Stimulated activated CD4-positive, alpha-beta T cell treated with anti-CD3 and anti-CD28 coated beads, Interleukin-1b, Interleukin-23, amount 100 ng/mL, for 24 hours (primary cell): ENCODE data around the gene SPART.
A peak's percentile ranks its signal among the peaks of the same experiment; 100 is the strongest.
"Not testable (repeated sequence)": the region's sequence is repeated elsewhere in the genome, so short reads cannot be mapped to it uniquely, and the experiment has no call there.

ENCODE experiments used
- DNase-seq, 4 experiments: peaks; one replicate each; pipeline ENCODE4 v3.0.0-alpha.2; 2020; ENCODE audit warnings: low read depth in 4 of 4, low spot score in 1 of 4

Gene SPART

DNA sequence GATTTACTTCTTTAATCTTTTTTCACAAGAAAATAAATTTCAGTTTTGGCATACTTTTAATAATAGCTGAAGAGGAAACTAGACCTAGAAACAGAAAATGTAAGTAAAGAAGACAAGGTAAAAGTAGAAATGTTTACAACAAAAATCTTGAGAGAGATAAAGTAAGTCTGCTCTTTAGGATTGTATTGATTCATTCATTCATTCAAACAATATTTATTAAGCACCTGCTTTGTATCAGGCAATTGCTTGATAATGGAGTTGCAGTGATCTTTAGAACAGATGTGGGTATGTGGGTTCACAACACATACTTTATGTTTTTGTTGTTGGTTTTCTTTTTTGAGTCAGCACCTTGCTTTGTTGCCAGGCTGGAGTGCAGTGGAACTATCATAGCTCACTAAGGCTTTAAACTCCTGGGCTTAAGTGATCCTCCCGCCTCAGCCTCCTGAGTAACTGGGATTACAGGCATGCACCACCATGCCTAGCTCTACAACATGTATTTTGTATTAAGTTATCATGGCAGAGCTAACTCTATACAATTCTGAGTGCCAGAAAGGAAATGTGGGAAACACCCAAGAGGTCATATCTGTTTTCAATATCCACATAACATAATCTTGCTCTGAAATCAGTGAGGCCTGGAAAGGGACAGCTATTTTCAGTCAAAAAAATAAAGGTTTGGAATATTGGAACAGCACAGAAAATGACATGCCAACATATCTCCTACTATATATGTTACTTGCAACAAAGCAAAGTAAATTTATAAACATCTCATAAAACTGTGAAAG, 8.8 kb upstream of the SPART start:
- DNase-seq, result no peak

DNA sequence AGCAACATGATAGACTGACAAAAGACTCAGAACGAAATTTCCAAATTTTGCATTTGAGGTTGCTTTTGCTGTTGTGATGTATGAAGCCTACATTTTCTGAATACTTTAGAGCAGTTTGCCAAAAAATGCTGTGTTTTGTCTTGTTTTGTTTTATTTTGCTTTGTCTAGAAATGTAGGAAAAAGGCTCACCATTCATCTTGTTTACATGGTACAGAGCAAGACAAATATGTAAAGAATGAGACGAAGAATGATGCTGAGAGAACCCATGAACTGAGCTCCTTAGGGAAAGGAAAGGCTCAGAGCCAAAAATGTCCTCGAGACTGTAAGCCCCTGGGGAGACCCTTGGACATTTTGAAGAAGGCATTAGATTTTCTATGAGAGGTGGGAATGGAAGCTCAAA, 6.8 kb upstream of the SPART start:
- DNase-seq, result no peak

GRCh38 chr13:36352350-36352749, 6.2 kb upstream of the SPART start:
- no peak for DNase-seq

DNA sequence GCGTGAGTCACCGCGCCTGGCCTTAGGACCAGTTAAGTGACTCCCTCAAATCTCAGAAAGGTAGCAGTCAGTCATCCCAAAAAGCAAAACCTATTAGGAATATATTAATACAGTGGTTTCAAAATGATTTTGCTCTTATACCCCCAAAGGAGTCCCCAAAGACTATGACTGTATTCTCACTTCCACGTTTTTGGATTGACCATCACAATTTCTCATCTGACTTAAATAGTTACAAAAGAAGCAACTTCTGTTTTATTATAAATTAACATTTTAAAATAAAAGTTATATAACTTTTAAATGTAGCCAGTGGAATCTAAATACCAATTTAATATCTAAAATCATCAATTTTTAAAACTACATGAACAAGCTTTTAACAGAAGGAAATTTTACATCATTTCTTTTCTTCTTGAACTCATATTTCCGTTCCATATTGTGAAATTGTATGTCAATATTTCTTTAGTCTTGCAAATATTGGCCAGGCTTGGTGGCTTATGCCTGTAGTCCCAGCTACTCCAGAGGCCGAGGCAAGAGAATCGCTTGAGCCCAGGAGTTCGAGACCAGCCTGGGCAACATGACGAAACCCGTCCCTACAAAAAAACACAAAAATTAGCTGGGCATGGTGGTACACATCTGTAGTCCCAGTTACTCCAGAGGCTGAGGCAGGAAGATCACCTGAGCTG, 1.5 kb upstream of the SPART start:
- no peak for DNase-seq

GRCh38 chr13:36345438-36346221, 564 bp downstream of the SPART start:
- peak in 3 of 4 experiments; percentile 1 to 17 (median 10) for DNase-seq

DNA sequence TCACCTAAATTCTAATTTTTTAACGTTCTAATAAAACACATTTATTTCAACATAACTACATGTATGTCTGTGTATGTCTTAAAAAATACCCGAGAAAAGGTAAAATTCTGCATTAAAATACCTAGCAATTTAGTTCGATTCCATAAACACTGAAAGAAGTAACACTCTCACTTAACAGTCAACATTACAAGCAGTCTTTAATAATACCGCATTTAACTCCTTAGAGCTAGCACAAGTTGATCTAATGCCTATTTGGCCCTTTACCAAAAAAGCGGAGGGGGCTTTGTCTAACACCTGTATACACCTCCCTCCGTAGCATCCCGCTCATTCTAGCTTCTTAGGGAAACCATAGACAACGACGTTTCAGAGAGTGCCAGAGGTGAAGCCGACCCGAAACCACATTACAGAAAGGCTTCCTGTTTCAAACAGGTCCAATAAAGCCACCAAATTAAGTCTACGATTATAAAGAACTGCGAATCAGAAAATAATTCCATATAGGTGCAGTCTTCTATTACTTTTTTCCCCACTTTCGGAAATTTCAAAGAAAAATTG, 1.2 kb downstream of the SPART start:
- DNase-seq, result no peak

DNA sequence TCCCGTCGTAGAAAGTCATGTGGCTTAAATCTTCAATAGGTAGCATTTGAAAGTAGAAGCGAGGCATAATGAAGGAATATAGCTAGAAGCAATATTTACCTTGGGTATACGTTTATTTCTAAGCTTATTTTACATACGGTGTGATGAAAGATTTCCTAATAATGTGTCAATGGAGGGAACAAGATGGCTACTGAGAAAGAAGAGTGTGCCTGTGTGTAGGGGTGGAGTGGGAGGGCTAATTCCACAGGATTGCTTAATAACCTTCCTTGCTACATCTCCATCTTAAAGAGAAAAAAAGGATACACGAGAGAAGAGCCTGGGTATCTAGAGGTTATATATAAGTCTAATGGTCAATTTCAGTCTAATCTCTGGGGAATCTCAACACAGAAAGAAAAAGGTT, 2.0 kb downstream of the SPART start:
- DNase-seq, result no peak

DNA sequence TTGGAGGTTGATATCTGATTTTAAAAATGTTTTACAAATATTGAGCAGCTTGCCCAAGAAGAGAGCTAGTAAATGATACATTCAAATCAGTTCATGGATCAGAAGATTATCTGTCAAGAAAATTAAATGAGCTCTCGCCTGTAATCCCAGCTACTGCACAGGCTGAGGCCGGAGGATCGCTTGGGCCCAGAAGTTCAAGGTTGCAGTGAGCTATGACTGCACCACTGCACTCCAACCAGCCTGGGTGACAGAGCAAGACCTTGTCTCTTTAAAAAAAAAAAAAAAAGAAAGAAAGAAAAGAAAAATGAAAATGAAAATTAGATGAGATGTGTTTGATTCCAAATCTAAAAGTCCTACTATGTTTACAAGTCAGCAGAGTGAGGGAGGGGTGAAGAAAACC, 2.4 kb downstream of the SPART start:
- no peak for DNase-seq

DNA sequence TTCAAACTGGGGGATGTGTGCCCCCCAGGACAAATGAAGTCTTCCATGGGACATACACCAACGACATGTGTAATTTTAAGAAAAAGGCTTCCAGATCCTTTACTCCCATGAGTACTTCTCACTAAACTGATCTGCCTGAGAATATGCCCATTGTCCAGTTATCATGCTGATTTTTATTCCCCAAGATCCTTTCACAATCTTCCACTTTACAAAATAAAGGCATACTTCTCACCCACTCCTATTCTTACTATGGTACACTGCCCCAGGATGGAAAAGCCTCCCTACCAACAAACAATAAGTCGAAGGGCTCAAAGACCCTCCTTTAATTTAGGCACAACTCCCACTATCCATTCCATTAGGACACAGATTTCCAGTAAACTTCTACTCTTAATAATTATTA, 3.5 kb downstream of the SPART start:
- DNase-seq, result no peak

GRCh38 chr13:36341718-36342117, 4.5 kb downstream of the SPART start:
- DNase-seq, result no peak

GRCh38 chr13:36339600-36340155, 6.5 kb downstream of the SPART start:
- DNase-seq, result no peak

- no peak for DNase-seq
Measured at GRCh38 chr13:36337938-36338641, 8.1 kb downstream of the SPART start.

DNA sequence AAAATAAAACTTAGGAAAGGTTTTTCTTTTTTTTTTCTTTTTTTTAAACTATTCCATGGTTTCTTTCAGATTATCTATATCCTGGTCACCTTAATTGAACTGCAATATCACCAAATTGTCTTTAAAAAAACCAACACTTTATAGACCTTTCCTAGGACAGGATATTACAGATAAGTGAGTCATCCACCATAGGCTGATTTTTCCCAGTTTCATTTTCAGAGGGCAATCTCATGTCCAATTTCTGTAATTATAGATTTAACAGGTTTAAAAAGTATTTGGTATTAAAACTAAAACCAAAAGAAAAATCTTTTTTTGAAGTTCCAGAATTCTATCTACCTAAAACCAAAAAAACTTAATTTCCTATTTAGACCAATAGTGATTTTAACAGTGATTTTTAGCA, 13.2 kb downstream of the SPART start:
- no peak for DNase-seq

- not testable (repeated sequence) for DNase-seq
Measured at GRCh38 chr13:36332255-36332654, 13.9 kb downstream of the SPART start.

GRCh38 chr13:36331280-36331679, 14.9 kb downstream of the SPART start:
- no peak for DNase-seq

GRCh38 chr13:36329361-36329760, 16.8 kb downstream of the SPART start:
- DNase-seq, result no peak

DNA sequence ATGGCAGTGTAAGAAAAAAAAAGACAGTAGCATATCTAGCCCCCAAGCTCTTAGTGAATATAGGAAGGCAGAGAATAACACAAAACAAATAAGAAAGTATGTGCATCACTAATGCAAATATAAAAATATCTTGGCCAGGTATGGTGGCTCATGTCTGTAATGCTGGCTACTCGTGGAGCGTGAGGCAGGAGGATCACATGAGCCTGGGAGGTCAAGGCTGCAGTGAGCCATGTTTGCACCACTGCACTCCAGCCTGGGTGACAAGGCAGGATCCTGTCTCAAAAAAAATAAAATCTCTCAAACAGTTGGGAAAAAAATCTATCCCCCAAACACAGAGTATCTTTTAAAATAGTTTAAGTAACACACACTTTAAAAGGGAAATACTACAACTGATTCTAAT, 17.4 kb downstream of the SPART start:
- no peak for DNase-seq

DNA sequence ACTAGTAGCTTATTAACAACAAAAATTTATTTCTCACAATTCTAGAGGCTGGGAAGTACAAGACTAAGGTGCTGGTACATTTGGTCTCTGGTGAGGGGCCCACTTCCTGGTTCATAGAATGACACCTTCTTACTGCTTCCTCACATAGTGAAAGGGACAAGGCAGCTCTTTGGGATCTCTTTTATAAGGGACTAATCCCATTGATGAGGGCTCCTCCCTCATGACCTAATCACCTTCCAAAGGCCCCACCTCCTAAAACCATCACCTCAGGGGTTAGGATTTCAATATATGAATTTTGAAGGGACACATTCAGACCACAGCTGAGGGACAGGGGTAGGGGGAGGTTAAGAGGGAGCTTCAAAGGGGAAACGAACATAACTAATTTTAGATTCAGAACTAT, 20.3 kb downstream of the SPART start:
- DNase-seq, result no peak

- not testable (repeated sequence) for DNase-seq
Measured at GRCh38 chr13:36324881-36325280, 21.3 kb downstream of the SPART start.

DNA sequence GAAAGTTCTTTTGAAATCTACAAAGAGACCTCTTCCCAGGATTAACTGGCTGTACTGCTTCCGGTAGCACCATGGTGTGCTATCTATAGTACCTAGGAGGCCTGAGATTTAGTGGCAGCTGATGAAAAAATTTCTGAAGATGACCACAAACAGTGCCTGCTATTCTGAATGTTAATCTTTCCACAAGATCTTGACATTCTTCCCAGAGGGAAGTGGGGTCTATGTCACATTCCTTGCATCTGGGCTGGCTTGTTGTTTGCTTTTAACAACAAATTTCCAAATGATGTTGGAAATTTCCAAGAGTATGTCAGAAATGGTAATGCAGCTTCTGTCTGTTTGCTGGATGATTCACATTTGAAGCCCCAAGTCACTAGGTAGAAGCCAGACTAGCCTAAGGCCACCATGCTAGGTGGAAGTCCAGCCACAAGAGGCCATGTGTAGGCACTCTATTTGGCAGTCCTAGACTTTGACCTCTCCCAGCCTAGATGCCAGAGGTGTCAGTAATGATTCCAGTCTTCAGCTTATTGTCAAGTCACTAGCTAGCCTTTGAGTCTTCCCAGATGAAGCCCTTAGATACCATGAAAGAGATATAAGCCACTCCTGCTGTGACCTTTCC, 22.1 kb downstream of the SPART start:
- no peak for DNase-seq
